Measurements from ENCODE around the gene GTSE1.

GRCh38 chr22:46331496-46331895, 34.8 kb downstream of the GTSE1 start:
- no peak for TF ChIP-seq CTCF (IDR thresholded peaks at IDR 0.05)
- TF ChIP-seq EZH2 (IDR thresholded peaks at IDR 0.05; ENCODE audit: borderline replicate concordance, insufficient read depth, low read depth, low read length, poor library complexity, severe bottlenecking) = no peak

All from B cell (primary cell).